Natural killer cell (primary cell): ENCODE measurements around the gene DRG2. TPM values are rescaled to one million over a fixed set of nuclear protein-coding genes. Genes with fewer than 3 reads are reported as not detected.

Experiments
- ATAC-seq, 3 donors: fragments of 150-1000 bp in 2 of 3; fragments of 200-7000 bp in 1 of 3; cut with Tn5 transposase; 1 replicate in 1 of 3; 2 replicates in 2 of 3; pipeline ENCODE4 v1.10.0; 2021; ENCODE audit warnings: mild to moderate bottlenecking in 2 of 3, moderate library complexity in 2 of 3
- DNase-seq, 2 donors: peaks; one replicate each; pipeline versions ENCODE4 v3.0.0 to v3.0.0-alpha.2; 2013 to 2021; ENCODE audit warnings: mixed read lengths in 1 of 2
- H3K27ac ChIP-seq: one replicate; pipeline ENCODE4 v1.5.1; 2013; ENCODE audit warnings: mild to moderate bottlenecking, low read length
- H3K27me3 ChIP-seq: one replicate; pipeline ENCODE4 v1.6.1; 2013; ENCODE audit warnings: low read length; ENCODE audit not compliant: control insufficient read depth, insufficient read depth
- H3K36me3 ChIP-seq: one replicate; pipeline ENCODE4 v1.6.1; 2013; ENCODE audit warnings: low read length; ENCODE audit not compliant: control insufficient read depth, insufficient read depth
- H3K4me1 ChIP-seq: one replicate; pipeline ENCODE4 v1.6.1; 2013; ENCODE audit warnings: low read length; ENCODE audit not compliant: control insufficient read depth, insufficient read depth
- H3K4me3 ChIP-seq: one replicate; pipeline ENCODE4 v1.5.1; 2013; ENCODE audit warnings: low read length
- H3K9me3 ChIP-seq: one replicate; pipeline ENCODE4 v1.6.1; 2013; ENCODE audit warnings: low read length; ENCODE audit not compliant: control insufficient read depth, insufficient read depth
- H3K27ac Mint-ChIP-seq, 2 donors: one replicate each; pipeline ENCODE4 v1.8.0; 2022; ENCODE audit warnings: mild to moderate bottlenecking in 2 of 2, mixed read lengths in 2 of 2, moderate library complexity in 1 of 2
- H3K27me3 Mint-ChIP-seq, 2 donors: one replicate each; pipeline ENCODE4 v1.8.0; 2022; ENCODE audit warnings: low read depth in 2 of 2, mixed read lengths in 2 of 2
- H3K36me3 Mint-ChIP-seq: one replicate; pipeline ENCODE4 v1.8.0; 2022; ENCODE audit warnings: mixed read lengths
- H3K4me1 Mint-ChIP-seq, 2 donors: one replicate each; pipeline ENCODE4 v1.8.0; 2022; ENCODE audit warnings: mixed read lengths in 2 of 2
- H3K4me3 Mint-ChIP-seq: one replicate; pipeline ENCODE4 v1.8.0; 2022; ENCODE audit warnings: mild to moderate bottlenecking, moderate library complexity, mixed read lengths
- H3K9me3 Mint-ChIP-seq, 2 donors: one replicate each; pipeline ENCODE4 v1.8.0; 2022; ENCODE audit warnings: mixed read lengths in 2 of 2
- WGBS: methylation state at CpG from one replicate; pipeline ENCODE4 v1.1.7; 2013; ENCODE audit warnings: missing lambda C conversion rate; ENCODE audit not compliant: insufficient coverage; 5-methylcytosine and 5-hydroxymethylcytosine counted together
- intact Hi-C: fragments of 100-400 bp; cut with micrococcal nuclease; formaldehyde crosslinking; loops from one replicate; pipeline ENCODE4 v1.14.2; 2022
- total RNA-seq, 4 donors: library from RNA; stranded (reverse); fragments of 120-200 nt in 1 of 4; gene quantifications; one replicate each; pipeline versions ENCODE4 v1.2.3 to v1.2.4, GENCODE V29; 2013 to 2022
- TF ChIP-seq, protein P1 (sequence below): fragments of 200-600 bp; IDR thresholded peaks from one replicate; pipeline ENCODE4 v1.8.0; 2022; ENCODE audit warnings: antibody characterized with exemption

The DRG2 gene
- total RNA-seq, 3 donors from 2014 or later (not counting 1 experiment from before 2014, with no cell fraction given): 53.3 to 69.2 (median 62.7) TPM

DNA sequence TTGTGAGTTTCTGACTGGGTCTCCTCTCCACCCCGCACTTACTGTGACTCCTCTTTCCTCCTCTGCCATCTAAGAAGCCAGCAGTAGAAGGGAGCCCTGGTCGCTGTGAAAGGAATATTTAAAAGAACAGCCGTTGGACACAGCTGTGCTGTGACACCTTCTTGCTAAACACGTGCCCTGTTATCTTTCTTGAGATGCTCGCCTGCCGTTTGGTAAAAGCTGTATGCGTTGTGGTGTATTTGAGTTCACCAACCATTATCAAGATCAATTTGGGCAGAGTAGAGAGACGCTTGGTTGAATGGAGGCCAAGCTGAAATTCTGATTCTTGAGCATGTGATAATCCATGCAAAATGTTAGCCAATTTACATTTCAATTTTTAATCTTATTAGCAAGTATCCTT lies 44.8 kb upstream of the DRG2 start:
- Mint-ChIP-seq H3K27me3 (no peaks in the 10 kb centered on the region), H3K36me3 (no peaks in the 10 kb centered on the region), H3K4me3 (no peak overlapping the region), H3K4me1 (peaks cover 35 to 42% of the 10 kb centered on the region in 2 donors), H3K9me3 (no peaks in the 10 kb centered on the region), H3K27ac (no peak overlapping the region)
- Histone ChIP-seq H3K4me1 (peaks cover 19% of the 10 kb centered on the region), H3K27ac (no peak overlapping the region), H3K4me3 (no peak overlapping the region), H3K36me3 (peaks cover 7% of the 10 kb centered on the region), H3K27me3 (no peaks in the 10 kb centered on the region), H3K9me3 (no peaks in the 10 kb centered on the region)
- intact Hi-C loops: no loop called here
- no peak for DNase-seq
- TF ChIP-seq, protein P1, sequence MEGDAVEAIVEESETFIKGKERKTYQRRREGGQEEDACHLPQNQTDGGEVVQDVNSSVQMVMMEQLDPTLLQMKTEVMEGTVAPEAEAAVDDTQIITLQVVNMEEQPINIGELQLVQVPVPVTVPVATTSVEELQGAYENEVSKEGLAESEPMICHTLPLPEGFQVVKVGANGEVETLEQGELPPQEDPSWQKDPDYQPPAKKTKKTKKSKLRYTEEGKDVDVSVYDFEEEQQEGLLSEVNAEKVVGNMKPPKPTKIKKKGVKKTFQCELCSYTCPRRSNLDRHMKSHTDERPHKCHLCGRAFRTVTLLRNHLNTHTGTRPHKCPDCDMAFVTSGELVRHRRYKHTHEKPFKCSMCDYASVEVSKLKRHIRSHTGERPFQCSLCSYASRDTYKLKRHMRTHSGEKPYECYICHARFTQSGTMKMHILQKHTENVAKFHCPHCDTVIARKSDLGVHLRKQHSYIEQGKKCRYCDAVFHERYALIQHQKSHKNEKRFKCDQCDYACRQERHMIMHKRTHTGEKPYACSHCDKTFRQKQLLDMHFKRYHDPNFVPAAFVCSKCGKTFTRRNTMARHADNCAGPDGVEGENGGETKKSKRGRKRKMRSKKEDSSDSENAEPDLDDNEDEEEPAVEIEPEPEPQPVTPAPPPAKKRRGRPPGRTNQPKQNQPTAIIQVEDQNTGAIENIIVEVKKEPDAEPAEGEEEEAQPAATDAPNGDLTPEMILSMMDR: no peak
- WGBS: 97% methylated on average over 8 of the region's 8 CpGs
- ATAC-seq: no peak

DNA sequence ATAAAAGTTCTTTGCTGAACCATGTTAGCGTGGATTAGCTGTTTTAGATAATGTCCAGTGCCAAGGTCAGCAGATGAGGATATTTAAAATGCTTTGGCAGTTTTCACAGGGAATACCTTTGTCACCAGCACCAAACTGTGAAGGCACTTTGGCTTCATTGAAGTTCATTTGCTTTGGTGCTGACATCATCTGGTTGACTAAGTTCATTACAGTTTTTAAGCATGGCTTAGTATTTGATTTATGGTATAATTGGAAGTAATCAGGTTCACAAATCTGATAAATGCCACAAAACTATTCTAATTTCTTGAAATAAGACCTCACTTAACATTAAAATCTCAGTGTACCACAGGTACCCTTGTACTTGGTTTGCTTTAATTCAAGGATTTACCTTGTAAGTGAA lies 44.3 kb upstream of the DRG2 start:
- Mint-ChIP-seq H3K27me3 (no peaks in the 10 kb centered on the region), H3K27ac (no peak overlapping the region), H3K36me3 (no peaks in the 10 kb centered on the region), H3K4me3 (no peak overlapping the region), H3K4me1 (peaks cover 30 to 36% of the 10 kb centered on the region in 2 donors), H3K9me3 (no peaks in the 10 kb centered on the region)
- H3K4me3 ChIP-seq: no peak overlapping the region
- no peaks in the 10 kb centered on the region for H3K27me3 ChIP-seq
- TF ChIP-seq, protein P1: no peak
- peaks cover 14% of the 10 kb centered on the region for H3K4me1 ChIP-seq
- ATAC-seq (no peak), DNase-seq (peak in 1 of 2 donors; percentile 43)
- intact Hi-C loops: no loop called here
- H3K36me3 ChIP-seq: peaks cover 7% of the 10 kb centered on the region
- WGBS: 95% methylated on average over 1 of the region's 1 CpG
- H3K9me3 ChIP-seq: no peaks in the 10 kb centered on the region
- H3K27ac ChIP-seq: no peak overlapping the region

DNA sequence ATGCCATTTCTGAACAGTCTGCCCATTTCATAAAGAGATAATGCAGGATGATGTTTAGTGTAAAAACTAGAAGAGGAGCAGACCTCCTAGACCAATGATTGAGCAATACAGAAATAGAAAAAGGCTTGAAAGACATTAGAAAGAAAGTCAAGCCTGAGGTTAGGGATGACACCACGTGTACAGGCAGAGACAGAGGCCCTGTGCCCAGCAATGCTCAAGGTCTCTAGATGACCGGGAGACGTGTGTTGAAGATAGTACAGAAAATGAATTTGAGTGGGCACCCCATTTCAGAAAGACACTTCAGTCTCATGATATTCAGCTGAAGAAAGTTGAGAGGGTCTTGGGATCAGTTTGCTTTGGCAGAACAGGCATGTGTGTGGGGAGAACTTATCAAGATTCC lies 43.1 kb upstream of the DRG2 start:
- no peaks in the 10 kb centered on the region for H3K36me3 Mint-ChIP-seq
- no peaks in the 10 kb centered on the region for H3K9me3 Mint-ChIP-seq
- no peak overlapping the region for H3K27ac Mint-ChIP-seq
- H3K27me3 ChIP-seq: no peaks in the 10 kb centered on the region
- H3K27me3 Mint-ChIP-seq: no peaks in the 10 kb centered on the region
- no peak overlapping the region for H3K4me3 ChIP-seq
- ATAC-seq: no peak
- 93% methylated on average over 3 of the region's 3 CpGs for WGBS
- no peak for DNase-seq
- H3K4me3 Mint-ChIP-seq: no peak overlapping the region
- TF ChIP-seq, protein P1: no peak
- H3K4me1 Mint-ChIP-seq: peaks cover 20 to 27% of the 10 kb centered on the region in 2 donors
- no peak overlapping the region for H3K27ac ChIP-seq
- intact Hi-C loops: no loop called here
- H3K9me3 ChIP-seq: no peaks in the 10 kb centered on the region
- peaks cover 7% of the 10 kb centered on the region for H3K36me3 ChIP-seq
- H3K4me1 ChIP-seq: peaks cover 11% of the 10 kb centered on the region

DNA sequence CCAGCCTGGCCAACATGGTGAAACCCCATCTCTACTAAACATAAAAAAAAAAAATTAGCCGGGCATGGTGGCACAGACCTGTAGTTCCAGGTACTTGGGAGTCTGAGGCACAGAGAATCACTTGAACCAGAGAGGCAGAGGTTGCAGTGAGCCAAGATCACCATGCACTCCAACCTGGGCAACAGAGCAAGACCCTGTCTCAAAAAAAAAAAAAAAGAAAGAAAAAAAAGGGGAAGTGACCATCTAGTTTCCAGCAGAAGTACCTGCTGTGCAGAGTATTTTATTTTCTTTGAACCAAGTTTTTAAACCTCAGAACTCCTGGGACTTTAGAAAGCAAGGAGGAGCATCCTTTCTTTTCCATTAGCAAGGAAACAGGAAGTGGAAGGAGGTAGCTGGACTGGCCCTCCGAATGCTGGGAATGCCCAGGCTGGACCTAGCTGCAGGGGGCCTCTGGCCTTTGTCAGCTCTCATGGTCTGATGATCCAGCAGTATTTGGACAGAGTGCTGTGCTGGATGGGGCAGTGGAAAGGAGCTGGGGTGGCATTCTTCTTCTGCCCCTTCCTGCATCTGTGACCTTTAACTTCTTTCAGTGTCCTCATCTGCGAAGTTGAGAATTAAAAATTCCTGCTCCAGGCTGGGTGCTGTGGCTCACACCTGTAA lies 41.9 kb upstream of the DRG2 start:
- Mint-ChIP-seq H3K27me3 (no peaks in the 10 kb centered on the region), H3K4me3 (no peak overlapping the region), H3K4me1 (peaks cover 11 to 16% of the 10 kb centered on the region in 2 donors), H3K27ac (no peak overlapping the region), H3K9me3 (no peaks in the 10 kb centered on the region), H3K36me3 (no peaks in the 10 kb centered on the region)
- no peak for DNase-seq
- Histone ChIP-seq H3K4me3 (no peak overlapping the region), H3K27ac (no peak overlapping the region), H3K27me3 (no peaks in the 10 kb centered on the region), H3K4me1 (peaks cover under 1% of the 10 kb centered on the region), H3K9me3 (no peaks in the 10 kb centered on the region), H3K36me3 (peaks cover 7% of the 10 kb centered on the region)
- 96% methylated on average over 3 of the region's 3 CpGs for WGBS
- ATAC-seq: no peak
- intact Hi-C loops: no loop called here
- TF ChIP-seq, protein P1: no peak
